Smooth muscle cell of the umbilical artery (primary cell): ENCODE measurements around the gene ZNF675. TPM values are rescaled to one million over a fixed set of nuclear protein-coding genes. Genes with fewer than 3 reads are reported as not detected.

Experiments
- total RNA-seq: library from RNA; depleted of rRNA; stranded (reverse); fragments of >200 nt; gene quantifications from 2 replicates; pipeline ENCODE4 v1.2.3, GENCODE V29; 2014

ZNF675 gene
- total RNA-seq = 6.2 and 9.3 TPM in 2 replicates

DNA sequence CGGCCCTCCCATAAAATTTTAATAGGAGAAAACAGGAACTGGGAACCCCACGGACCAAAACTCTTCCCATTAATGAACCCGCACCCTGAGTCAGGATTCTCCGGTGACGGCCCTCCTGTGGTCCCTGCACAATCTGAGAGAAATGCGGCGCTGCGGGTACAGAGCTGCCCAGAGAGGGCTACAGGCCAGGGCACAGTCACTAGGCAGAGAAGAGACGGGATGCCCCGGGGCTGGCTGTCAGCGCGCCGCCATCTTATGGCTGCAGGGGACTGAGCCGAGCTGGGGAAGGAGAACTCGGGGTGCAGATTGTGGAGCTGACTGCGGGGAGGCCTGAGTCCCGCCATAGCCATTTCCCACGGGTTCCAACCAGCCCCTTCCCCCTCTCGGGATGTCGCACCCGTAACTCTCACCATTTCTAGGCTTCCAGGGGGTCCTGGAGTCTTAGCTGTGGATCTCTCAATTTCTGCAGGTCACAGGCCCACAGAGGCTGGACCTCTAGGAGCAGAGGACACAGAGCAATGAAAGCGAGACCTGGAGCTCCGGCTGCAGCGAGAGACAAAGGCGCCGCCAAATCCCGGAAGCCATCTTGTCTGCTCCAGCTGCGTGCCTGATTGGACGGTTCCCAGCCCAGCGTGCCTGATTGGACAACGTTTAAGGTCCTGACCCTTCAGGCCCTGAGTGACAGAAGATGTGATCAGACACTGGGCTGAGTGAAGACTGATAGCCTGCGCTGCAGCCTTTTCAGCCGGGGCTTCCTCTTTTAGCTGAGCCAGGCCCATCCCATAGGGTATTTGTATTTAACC, at the start of gene ZNF675:
Gene ZNF675, minus strand, starts transcription at position 592 of the 803 bp plus-strand sequence. Its CDS starts 179 bp downstream, at position 413.

Other genes with a start within 250 kb of the ZNF675 start
- gene ZNF681, start 71.7 kb upstream of the ZNF675 start, total RNA-seq = 0.59 and 0.60 TPM in 2 replicates
- 1.2 and 2.1 TPM in 2 replicates for gene ZNF726, start 227.7 kb upstream of the ZNF675 start, total RNA-seq